Activated CD4-positive, alpha-beta T cell treated with anti-CD3 and anti-CD28 coated beads, Interleukin-2, amount 50 U/mL, for 4 hours (primary cell): Measurements from ENCODE around the gene AMBN.
A peak's percentile ranks its signal among the peaks of the same experiment; 100 is the strongest.

Experiments used
- DNase-seq, 2 experiments: peaks; one replicate each; pipeline ENCODE4 v3.0.0-alpha.2; 2020

Gene AMBN

GRCh38 chr4:70591955-70592582, at the start of gene AMBN:
Gene AMBN, plus strand, starts transcription at chr4:70592256. Its CDS starts 103 bp downstream, at chr4:70592359.
- no peak for DNase-seq

- DNase-seq, result no peak
Measured at GRCh38 chr4:70544279-70544868, 47.7 kb upstream of the AMBN start.

GRCh38 chr4:70556856-70557255, 35.2 kb upstream of the AMBN start:
- no peak for DNase-seq

GRCh38 chr4:70559211-70559830, 32.7 kb upstream of the AMBN start:
- DNase-seq, result peak; percentile 4 to 7

- DNase-seq, result no peak
Measured at GRCh38 chr4:70559924-70560323, 32.1 kb upstream of the AMBN start.

GRCh38 chr4:70564033-70564432, 28.0 kb upstream of the AMBN start:
- DNase-seq, result no peak

- no peak for DNase-seq
Measured at GRCh38 chr4:70570796-70571195, 21.3 kb upstream of the AMBN start.

- DNase-seq, result no peak
Measured at GRCh38 chr4:70571772-70572171, 20.3 kb upstream of the AMBN start.

- no peak for DNase-seq
Measured at GRCh38 chr4:70575964-70576363, 16.1 kb upstream of the AMBN start.

- DNase-seq, result no peak
Measured at GRCh38 chr4:70577220-70577927, 14.7 kb upstream of the AMBN start.

- DNase-seq, result no peak
Measured at GRCh38 chr4:70581980-70582379, 10.1 kb upstream of the AMBN start.

- no peak for DNase-seq
Measured at GRCh38 chr4:70583952-70584834, 7.9 kb upstream of the AMBN start.

- no peak for DNase-seq
Measured at GRCh38 chr4:70586841-70587240, 5.2 kb upstream of the AMBN start.

- DNase-seq, result no peak
Measured at GRCh38 chr4:70589785-70590184, 2.3 kb upstream of the AMBN start.

GRCh38 chr4:70594196-70594595, 2.1 kb downstream of the AMBN start:
- DNase-seq, result no peak

GRCh38 chr4:70600305-70600704, 8.2 kb downstream of the AMBN start:
- DNase-seq, result no peak

GRCh38 chr4:70600977-70601376, 8.9 kb downstream of the AMBN start:
- no peak for DNase-seq

- peak; percentile 47 to 51 for DNase-seq
Measured at GRCh38 chr4:70601422-70602039, 9.5 kb downstream of the AMBN start.

GRCh38 chr4:70603856-70604255, 11.8 kb downstream of the AMBN start:
- DNase-seq, result no peak

GRCh38 chr4:70606459-70606858, 14.4 kb downstream of the AMBN start:
- no peak for DNase-seq

GRCh38 chr4:70607334-70607853, 15.3 kb downstream of the AMBN start:
- DNase-seq, result no peak

- DNase-seq, result no peak
Measured at GRCh38 chr4:70608324-70608723, 16.3 kb downstream of the AMBN start.
